T-helper 1 cell treated with Interleukin-12 subunit alpha and Interleukin-12 subunit beta and Interleukin-4 antibody, amounts not matched to agents 30 μg/mL and 1 μg/mL, for 36 hours (primary cell): ENCODE data around the gene RBM22.

Source experiments
- H3K27ac Mint-ChIP-seq: one replicate; pipeline ENCODE4 v1.8.0; 2021; ENCODE audit warnings: mild to moderate bottlenecking, mixed read lengths
- H3K27me3 Mint-ChIP-seq: one replicate; pipeline ENCODE4 v1.8.0; 2021; ENCODE audit warnings: low read depth, mixed read lengths
- H3K36me3 Mint-ChIP-seq: one replicate; pipeline ENCODE4 v1.8.0; 2021; ENCODE audit warnings: low read depth, mixed read lengths
- H3K4me1 Mint-ChIP-seq: one replicate; pipeline ENCODE4 v1.8.0; 2021; ENCODE audit warnings: low read depth, mixed read lengths
- H3K4me3 Mint-ChIP-seq: one replicate; pipeline ENCODE4 v1.8.0; 2021; ENCODE audit warnings: mild to moderate bottlenecking, moderate library complexity, mixed read lengths
- H3K9me3 Mint-ChIP-seq: one replicate; pipeline ENCODE4 v1.8.0; 2021; ENCODE audit warnings: mixed read lengths

The RBM22 gene

DNA sequence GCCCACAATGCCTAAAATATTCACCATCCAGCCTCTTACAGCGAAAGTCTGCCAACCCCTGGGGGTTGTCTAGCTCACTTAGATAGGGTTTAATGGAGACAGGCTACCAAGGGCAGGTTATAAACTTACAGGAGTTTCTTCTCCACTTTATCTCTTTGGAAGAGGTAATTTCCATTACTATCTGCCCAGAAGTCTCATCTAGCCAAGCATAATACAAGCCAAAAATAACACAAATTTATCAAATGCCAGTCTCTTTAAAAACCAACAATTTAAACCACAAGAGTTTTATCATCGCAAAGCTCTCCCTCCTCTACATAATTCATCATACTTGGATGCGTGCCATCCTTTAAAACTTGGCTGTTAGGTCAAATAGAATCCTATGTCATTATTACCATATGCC lies 6.2 kb downstream of the RBM22 start:
- no peak overlapping the region for H3K4me3 Mint-ChIP-seq

DNA sequence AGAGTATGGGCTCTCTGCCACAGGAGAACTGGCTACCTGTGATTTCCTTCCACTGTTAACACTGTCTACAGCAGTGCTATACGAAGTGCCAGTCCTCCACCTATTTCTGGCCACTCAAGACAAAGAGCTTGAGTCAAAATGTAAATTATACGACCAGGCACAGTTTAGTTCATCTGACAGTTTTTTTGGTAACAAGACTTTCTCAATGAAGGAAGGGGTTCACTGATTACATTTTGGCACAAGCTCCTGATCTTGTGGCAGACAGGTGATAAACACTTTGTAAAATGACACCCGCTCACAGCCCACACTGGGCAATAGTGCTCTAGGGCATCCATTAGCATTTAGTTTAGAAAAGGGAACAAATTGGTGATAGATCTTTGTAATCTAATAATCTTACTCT lies 8.6 kb downstream of the RBM22 start:
- H3K27ac Mint-ChIP-seq, result no peak overlapping the region
- H3K9me3 Mint-ChIP-seq, result no peaks in the 10 kb centered on the region
- H3K36me3 Mint-ChIP-seq, result peaks cover 55% of the 10 kb centered on the region
- peaks cover 2% of the 10 kb centered on the region for H3K4me1 Mint-ChIP-seq
- H3K27me3 Mint-ChIP-seq, result no peaks in the 10 kb centered on the region
- no peak overlapping the region for H3K4me3 Mint-ChIP-seq

More for the DNA sequence above, 6.2 kb downstream of the RBM22 start:
- no peaks in the 10 kb centered on the region for H3K27me3 Mint-ChIP-seq
- H3K9me3 Mint-ChIP-seq, result no peaks in the 10 kb centered on the region
- peaks cover 7% of the 10 kb centered on the region for H3K4me1 Mint-ChIP-seq
- H3K27ac Mint-ChIP-seq, result no peak overlapping the region
- peaks cover 54% of the 10 kb centered on the region for H3K36me3 Mint-ChIP-seq

DNA sequence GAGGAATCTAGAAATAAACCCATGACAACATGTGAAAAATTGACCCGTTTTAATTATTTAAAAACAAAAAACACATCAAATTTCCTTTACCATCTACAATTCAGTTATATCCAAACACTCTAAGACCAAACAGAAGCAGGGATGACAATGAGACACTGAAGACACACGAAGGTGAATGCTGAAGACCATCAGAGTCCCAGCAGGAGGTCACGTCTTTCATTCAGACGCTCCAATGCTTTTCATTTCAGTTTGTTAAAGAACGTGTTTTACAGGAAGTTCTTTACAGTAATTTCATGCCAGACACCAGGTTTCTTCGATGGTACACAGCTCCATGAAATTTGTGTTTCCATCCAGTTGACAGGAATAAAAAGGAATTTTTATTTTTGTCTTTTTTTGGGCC lies 10.1 kb downstream of the RBM22 start:
- no peak overlapping the region for H3K27ac Mint-ChIP-seq
- H3K4me3 Mint-ChIP-seq, result no peak overlapping the region
- H3K9me3 Mint-ChIP-seq, result no peaks in the 10 kb centered on the region
- peaks cover 53% of the 10 kb centered on the region for H3K36me3 Mint-ChIP-seq
- no peaks in the 10 kb centered on the region for H3K27me3 Mint-ChIP-seq
- H3K4me1 Mint-ChIP-seq, result no peaks in the 10 kb centered on the region

DNA sequence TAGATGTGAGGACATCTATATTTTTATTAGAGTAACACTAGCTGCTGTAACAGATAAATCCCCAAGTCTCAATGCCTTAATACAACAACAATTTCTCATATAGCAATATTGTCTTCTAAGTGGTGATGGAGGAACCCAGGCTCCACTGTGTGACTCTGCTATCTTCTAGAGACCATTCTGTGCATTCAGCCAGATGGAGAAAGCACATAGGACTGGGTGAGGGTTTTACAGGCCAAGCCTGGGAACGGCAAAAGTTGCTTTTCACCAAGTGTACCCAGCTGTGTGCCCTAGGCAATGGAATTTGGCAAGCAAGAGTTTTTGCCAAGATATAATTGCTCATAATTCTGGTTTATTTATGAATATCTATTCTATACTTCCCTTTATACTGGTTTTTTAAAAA lies 11.7 kb downstream of the RBM22 start:
- no peaks in the 10 kb centered on the region for H3K4me1 Mint-ChIP-seq
- H3K9me3 Mint-ChIP-seq, result no peaks in the 10 kb centered on the region
- no peak overlapping the region for H3K27ac Mint-ChIP-seq
- no peak overlapping the region for H3K4me3 Mint-ChIP-seq
- no peaks in the 10 kb centered on the region for H3K27me3 Mint-ChIP-seq
- peaks cover 41% of the 10 kb centered on the region for H3K36me3 Mint-ChIP-seq

DNA sequence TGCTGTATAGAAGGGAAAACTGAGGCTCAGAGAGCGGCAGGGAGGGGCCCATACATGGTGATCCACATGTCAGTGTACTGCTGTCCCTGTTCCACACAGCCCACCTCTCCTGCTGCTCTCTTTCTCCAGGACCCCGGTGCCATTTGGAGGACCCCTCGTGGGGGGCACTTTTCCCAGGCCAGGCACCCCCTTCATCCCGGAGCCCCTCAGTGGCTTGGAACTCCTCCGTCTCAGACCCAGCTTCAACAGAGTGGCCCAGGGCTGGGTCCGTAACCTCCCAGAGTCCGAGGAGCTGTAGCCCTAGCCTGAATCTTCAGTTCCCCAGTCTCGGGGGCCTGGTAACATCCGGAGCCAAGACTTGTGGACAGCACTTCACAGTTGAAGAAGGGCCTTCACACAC lies 24.3 kb downstream of the RBM22 start:
- Mint-ChIP-seq H3K4me3 (no peak overlapping the region), H3K9me3 (no peaks in the 10 kb centered on the region), H3K27ac (no peak overlapping the region), H3K36me3 (no peaks in the 10 kb centered on the region), H3K4me1 (peaks cover 3% of the 10 kb centered on the region), H3K27me3 (peaks cover 6% of the 10 kb centered on the region)

DNA sequence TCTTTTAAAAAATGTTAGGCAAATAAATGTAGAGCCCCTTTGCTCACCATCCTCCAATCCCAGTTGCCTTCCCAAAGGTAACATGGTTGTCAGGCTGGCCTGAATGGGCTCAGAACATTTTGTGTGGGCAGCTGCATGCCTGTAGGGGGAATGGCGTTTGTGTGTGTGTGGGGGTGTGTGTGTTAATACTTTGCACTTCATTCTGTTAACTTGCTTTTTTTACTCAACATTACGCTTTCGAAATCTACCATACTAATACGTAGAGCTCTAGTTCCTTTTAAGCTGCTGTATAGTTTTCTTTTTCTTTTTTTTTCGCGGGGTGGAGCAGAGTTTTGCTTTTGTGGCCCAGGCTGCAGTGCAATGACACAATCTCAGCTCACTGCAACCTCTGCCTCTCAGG lies 25.8 kb downstream of the RBM22 start:
- H3K27ac Mint-ChIP-seq, result no peak overlapping the region
- no peaks in the 10 kb centered on the region for H3K36me3 Mint-ChIP-seq
- no peak overlapping the region for H3K4me3 Mint-ChIP-seq
- H3K27me3 Mint-ChIP-seq, result peaks cover 20% of the 10 kb centered on the region
- H3K9me3 Mint-ChIP-seq, result no peaks in the 10 kb centered on the region
- H3K4me1 Mint-ChIP-seq, result peaks cover 3% of the 10 kb centered on the region

DNA sequence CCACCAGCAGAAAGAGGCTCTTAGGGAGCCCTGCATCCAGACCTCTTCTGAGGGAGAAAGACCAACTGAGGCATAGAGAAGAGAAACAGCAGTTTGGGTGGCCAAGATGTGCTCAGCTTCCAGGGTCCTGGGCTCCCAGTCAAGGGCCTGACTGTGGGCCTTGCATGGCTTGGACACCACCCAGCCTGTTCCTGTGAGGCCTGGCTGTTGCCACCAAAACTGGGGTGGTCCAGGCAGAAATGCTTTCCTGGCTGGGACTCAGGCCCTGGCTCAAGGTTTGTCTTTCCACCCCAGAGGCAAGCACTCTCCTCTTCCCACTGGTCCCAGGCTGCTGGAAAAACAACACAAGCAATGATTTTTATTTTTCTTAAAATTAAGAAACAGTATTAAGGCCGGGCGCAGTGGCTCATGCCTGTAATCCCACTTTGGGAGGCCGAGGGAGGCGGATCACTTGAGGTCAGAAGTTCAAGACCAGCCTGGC lies 26.5 kb downstream of the RBM22 start:
- H3K36me3 Mint-ChIP-seq, result no peaks in the 10 kb centered on the region
- no peaks in the 10 kb centered on the region for H3K9me3 Mint-ChIP-seq
- no peak overlapping the region for H3K4me3 Mint-ChIP-seq
- peaks cover 3% of the 10 kb centered on the region for H3K4me1 Mint-ChIP-seq
- H3K27ac Mint-ChIP-seq, result no peak overlapping the region
- peaks cover 24% of the 10 kb centered on the region for H3K27me3 Mint-ChIP-seq

DNA sequence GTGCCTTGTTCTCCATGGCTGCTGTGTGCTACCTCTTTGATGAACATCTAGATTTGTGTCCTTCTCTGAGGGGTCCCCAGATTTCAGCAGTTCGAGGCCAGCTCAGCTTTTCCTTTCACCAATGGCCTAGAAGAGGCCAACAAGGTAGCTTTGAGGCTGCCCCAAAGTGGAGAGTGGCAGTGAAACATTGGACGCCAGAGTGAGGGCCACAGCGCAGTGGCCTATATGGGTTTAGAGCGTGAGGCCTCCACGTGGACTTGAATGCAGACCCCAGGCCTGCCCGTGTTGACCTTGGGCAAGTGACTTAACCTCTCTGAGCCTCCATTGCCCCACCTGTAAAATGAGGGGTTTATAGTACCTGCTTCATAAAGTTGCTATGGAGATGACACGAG lies 28.0 kb downstream of the RBM22 start:
- H3K4me1 Mint-ChIP-seq, result peaks cover 3% of the 10 kb centered on the region
- H3K9me3 Mint-ChIP-seq, result no peaks in the 10 kb centered on the region
- no peaks in the 10 kb centered on the region for H3K36me3 Mint-ChIP-seq
- no peak overlapping the region for H3K4me3 Mint-ChIP-seq
- H3K27me3 Mint-ChIP-seq, result peaks cover 24% of the 10 kb centered on the region
- H3K27ac Mint-ChIP-seq, result no peak overlapping the region

DNA sequence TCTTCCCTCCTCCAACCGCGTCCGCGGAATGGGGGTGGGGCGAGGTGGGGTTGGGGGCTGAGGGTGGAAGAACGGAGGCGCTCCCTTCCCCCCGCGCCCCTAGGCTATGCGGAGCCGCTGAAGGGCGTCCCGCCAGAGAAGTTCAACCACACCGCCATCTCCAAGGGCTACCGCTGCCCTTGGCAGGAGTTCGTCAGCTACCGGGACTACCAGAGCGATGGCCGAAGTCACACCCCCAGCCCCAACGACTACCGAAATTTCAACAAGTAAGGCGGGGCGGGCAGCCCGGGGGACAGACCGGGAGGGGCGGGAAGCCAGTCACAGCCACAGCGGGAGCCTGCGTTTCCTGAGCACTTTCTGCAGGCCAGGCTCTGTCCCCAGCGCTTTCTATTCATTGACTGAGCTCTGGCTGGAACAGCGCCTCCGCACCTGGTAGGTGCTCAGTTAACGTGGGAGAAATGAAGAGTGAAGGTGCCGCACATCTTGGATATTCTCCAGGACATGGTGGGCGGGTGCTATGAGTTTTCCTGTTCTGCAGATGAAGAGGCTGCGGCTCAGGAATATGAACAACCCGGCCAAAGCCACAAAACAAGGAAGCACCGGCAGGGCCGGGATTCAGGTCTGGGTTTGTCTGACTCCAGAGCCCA lies 28.5 kb downstream of the RBM22 start:
- no peak overlapping the region for H3K27ac Mint-ChIP-seq

DNA sequence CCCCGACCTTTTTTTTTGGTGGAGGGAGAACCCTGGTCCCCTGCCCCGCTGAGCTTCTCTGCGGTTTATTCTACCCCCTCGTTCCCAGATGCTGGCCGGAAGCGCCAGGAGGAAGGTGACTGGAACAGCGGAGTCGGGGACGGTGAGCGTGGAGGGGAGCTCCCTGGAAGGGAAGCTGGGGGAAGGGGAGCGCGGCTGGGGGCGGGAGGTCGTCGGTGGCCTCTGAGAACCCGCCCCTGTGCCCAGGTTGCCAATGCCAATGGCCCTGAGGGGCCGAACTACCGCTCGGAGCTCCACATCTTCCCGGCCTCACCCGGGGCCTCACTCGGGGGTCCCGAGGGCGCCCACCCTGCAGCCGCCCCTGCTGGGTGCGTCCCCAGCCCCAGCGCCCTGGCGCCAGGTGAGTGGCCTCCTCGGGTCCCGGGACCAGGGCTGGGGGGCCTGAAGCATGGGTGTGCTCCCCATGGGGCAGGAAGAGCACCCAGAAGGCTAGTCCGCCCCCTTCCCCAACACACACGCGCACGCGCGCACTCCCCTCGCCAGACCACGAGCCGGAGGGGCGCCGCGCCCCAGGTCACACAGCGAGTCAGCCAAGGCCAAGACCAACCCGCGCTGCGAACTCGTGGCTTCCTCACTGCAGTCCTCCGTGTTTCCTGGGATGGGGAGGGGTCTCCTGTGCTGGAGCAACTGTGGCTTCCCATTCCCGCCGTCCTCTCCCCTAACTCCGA lies 29.2 kb downstream of the RBM22 start:
- Mint-ChIP-seq H3K4me1 (peaks cover 3% of the 10 kb centered on the region), H3K27ac (no peak overlapping the region)

More for the DNA sequence above, 28.5 kb downstream of the RBM22 start:
- Mint-ChIP-seq H3K9me3 (no peaks in the 10 kb centered on the region), H3K27me3 (peaks cover 24% of the 10 kb centered on the region), H3K4me3 (peak overlapping the region; percentile 77), H3K36me3 (no peaks in the 10 kb centered on the region), H3K4me1 (peaks cover 3% of the 10 kb centered on the region)

DNA sequence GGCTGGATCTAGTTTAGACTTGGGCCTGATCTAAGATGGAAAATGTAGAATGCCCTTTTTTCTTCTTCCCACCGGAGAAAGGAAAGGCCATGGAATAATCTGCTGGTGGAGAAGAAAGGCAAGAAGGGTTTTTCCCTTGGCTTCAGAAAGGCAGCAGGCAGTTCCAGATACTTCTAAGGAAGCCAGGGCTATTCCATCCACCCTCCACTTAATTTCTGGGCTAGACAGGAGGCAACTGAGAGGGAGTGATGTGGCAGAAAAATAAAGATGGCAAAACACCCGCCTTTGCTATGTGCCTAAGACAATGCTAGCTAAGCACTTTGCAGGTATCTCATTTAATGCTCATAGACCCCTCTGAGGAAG lies 29.9 kb downstream of the RBM22 start:
- no peak overlapping the region for H3K27ac Mint-ChIP-seq
- peaks cover 24% of the 10 kb centered on the region for H3K27me3 Mint-ChIP-seq
- no peaks in the 10 kb centered on the region for H3K9me3 Mint-ChIP-seq
- H3K4me1 Mint-ChIP-seq, result peaks cover 3% of the 10 kb centered on the region
- no peaks in the 10 kb centered on the region for H3K36me3 Mint-ChIP-seq
- no peak overlapping the region for H3K4me3 Mint-ChIP-seq

More for the DNA sequence above, 29.2 kb downstream of the RBM22 start:
- peak overlapping the region; percentile 77 for H3K4me3 Mint-ChIP-seq
- peaks cover 24% of the 10 kb centered on the region for H3K27me3 Mint-ChIP-seq
- H3K36me3 Mint-ChIP-seq, result no peaks in the 10 kb centered on the region
- no peaks in the 10 kb centered on the region for H3K9me3 Mint-ChIP-seq

DNA sequence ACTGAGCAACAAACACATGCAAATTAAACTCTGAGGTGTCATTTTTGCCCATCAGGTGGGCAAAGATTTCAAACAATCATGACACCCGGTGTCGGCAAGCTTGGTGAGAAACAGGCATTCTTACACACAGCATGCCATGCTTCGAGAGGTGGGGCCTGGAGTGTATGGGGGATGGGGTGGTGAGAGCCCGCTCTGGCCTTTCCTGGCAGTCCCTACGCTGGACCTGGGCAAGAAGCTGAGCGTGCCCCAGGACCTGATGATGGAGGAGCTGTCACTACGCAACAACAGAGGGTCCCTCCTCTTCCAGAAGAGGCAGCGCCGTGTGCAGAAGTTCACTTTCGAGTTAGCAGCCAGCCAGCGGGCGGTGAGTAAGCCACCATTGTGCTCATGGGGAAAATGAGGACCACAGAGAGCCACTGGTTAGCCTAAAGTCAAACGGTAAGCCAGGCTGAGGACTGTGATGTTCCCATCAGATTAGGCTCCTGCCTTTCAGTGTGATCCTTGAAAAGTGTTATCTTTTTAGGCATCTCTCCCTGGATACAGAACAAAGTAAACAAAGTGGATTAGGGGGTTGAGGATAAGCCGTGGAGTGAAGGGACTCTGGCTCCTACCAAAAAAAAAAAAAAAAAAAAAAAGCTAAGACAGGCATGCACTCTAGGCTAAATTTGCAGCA lies 30.5 kb downstream of the RBM22 start:
- H3K27me3 Mint-ChIP-seq, result peaks cover 24% of the 10 kb centered on the region
- H3K4me1 Mint-ChIP-seq, result peaks cover 3% of the 10 kb centered on the region
- H3K9me3 Mint-ChIP-seq, result no peaks in the 10 kb centered on the region
- H3K4me3 Mint-ChIP-seq, result no peak overlapping the region
- no peak overlapping the region for H3K27ac Mint-ChIP-seq
- no peaks in the 10 kb centered on the region for H3K36me3 Mint-ChIP-seq

DNA sequence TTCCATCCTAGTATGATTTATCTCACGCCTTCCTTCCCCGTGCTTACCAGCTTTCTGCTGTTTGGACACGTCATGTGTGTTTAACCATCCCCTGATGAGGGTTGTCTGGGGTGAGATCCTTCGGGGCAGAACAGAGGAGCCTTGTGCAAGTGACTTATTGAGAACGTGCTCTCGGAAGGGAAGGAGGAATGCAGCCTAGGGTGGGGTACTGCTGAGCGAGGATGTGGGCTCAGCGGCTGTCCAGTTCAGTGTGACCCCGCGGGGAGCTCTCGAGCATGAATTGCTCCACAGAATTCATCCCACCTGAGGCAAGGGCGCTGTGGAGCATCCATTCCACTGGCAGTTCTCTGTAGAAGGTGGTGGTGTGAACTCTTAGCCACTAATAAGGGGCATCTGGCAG lies 35.8 kb downstream of the RBM22 start:
- H3K4me1 Mint-ChIP-seq, result no peaks in the 10 kb centered on the region

DNA sequence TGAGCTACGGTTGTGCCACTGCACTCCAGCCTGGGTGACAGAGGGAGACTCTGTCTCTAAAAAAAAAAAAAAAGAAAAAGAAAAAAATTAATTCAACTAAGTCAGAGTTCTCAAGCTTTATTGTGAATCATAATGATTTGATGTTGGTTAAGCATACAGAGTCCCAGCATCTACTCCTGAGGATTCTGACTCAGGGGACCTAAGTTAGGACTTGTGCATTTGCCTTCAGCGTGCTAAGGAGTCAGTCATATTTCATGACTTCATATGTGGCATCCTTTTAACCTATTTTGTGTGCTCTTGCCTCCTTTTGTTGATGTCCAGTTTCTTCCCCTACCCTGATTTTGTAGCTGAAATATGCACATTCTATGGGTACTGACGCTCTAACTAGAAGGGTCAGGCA lies 36.9 kb downstream of the RBM22 start:
- H3K4me3 Mint-ChIP-seq, result no peak overlapping the region
- H3K4me1 Mint-ChIP-seq, result no peaks in the 10 kb centered on the region
- no peak overlapping the region for H3K27ac Mint-ChIP-seq
- no peaks in the 10 kb centered on the region for H3K9me3 Mint-ChIP-seq
- H3K36me3 Mint-ChIP-seq, result no peaks in the 10 kb centered on the region
- peaks cover 17% of the 10 kb centered on the region for H3K27me3 Mint-ChIP-seq

More for the DNA sequence above, 35.8 kb downstream of the RBM22 start:
- H3K27ac Mint-ChIP-seq, result no peak overlapping the region
- no peak overlapping the region for H3K4me3 Mint-ChIP-seq
- H3K9me3 Mint-ChIP-seq, result no peaks in the 10 kb centered on the region
- peaks cover 19% of the 10 kb centered on the region for H3K27me3 Mint-ChIP-seq
- no peaks in the 10 kb centered on the region for H3K36me3 Mint-ChIP-seq
